ENCODE results near the gene PLEKHS1. TPM values are rescaled to one million over a fixed set of nuclear protein-coding genes. Genes with fewer than 3 reads are reported as not detected.

Gene PLEKHS1
- total RNA-seq, 1 donor from 2014 or later = not detected

Small RNAs within 50 kb of the gene (microRNA-seq; reads per million reads assigned to microRNA genes)
- gene MIR4483 = not detected

Other genes starting within 250 kb of the PLEKHS1 start
- not detected in 2 replicates for gene HABP2, start 198.6 kb upstream of the PLEKHS1 start, total RNA-seq
- gene NRAP, start 87.6 kb upstream of the PLEKHS1 start, total RNA-seq = not detected in 2 replicates
- gene CASP7, start 71.8 kb upstream of the PLEKHS1 start, total RNA-seq = 16.6 and 17.4 TPM in 2 replicates
- 19.2 and 19.4 TPM in 2 replicates for gene DCLRE1A, start 102.4 kb downstream of the PLEKHS1 start, total RNA-seq
- 55.0 and 58.7 TPM in 2 replicates for gene NHLRC2, start 103.0 kb downstream of the PLEKHS1 start, total RNA-seq